ENCODE results near the gene EFHC1. TPM values are rescaled to one million over a fixed set of nuclear protein-coding genes. Genes with fewer than 3 reads are reported as not detected.

Gene EFHC1
- total RNA-seq, 1 experiment from 2014 or later, result 12.4 TPM

DNA sequence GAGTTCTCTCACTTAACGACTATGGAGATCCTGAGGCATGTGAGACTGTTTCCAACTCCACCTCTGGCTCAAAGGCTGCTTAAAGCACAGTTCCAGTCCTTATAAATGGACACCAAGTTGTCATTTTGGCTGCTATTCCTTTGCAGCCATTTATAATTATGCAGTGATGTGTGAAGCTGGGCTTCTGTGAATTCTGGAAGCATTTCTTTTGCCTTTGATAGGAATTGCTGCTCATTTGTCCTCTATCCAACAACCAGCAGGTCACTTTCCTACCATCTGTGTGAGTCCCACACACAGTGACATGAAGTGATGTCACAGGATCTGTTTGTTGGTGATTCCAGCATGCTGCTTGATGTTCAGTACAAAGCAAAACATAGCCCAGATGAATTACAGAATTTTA is 28.5 kb upstream of the EFHC1 start:
- H3K4me3 ChIP-seq (replicated peaks in 1 of 2; ENCODE audit: low read depth in 1 of 2, low read length in 2 of 2), result no peak overlapping the region
- intact Hi-C loops (cut with micrococcal nuclease), result no loop called here
- ChIA-PET RAD21 (ENCODE audit: low non-redundant PET in 1 of 2, low total read pairs in 2 of 2, uncharacterized antibody in 2 of 2, unreplicated experiment in 2 of 2) (no interaction called here), POLR2A (no interaction called here), CTCF (interaction anchor here (1.4 kb wide), 1 partner anchor 10 kb away, joined by 3 read pairs; no protein-coding TSS in a partner anchor)
- H3K79me2 ChIP-seq (ENCODE audit: insufficient read depth, low read length), result no peaks in the 10 kb centered on the region
- no peak overlapping the region for H3K27ac ChIP-seq (ENCODE audit: low read depth, low read length)
- H3K27me3 ChIP-seq (ENCODE audit: insufficient read depth, low read length), result no peaks in the 10 kb centered on the region
- TF ChIP-seq EZH2phosphoT487 (IDR thresholded peaks at IDR 0.05; ENCODE audit: borderline replicate concordance), result no peak
- no peak for TF ChIP-seq ATF3 (IDR thresholded peaks at IDR 0.05)
- no peak for TF ChIP-seq JUND (IDR thresholded peaks at IDR 0.05)
- TF ChIP-seq CEBPB (IDR thresholded peaks at IDR 0.05; ENCODE audit: low read depth), result no peak
- TF ChIP-seq, protein P1, sequence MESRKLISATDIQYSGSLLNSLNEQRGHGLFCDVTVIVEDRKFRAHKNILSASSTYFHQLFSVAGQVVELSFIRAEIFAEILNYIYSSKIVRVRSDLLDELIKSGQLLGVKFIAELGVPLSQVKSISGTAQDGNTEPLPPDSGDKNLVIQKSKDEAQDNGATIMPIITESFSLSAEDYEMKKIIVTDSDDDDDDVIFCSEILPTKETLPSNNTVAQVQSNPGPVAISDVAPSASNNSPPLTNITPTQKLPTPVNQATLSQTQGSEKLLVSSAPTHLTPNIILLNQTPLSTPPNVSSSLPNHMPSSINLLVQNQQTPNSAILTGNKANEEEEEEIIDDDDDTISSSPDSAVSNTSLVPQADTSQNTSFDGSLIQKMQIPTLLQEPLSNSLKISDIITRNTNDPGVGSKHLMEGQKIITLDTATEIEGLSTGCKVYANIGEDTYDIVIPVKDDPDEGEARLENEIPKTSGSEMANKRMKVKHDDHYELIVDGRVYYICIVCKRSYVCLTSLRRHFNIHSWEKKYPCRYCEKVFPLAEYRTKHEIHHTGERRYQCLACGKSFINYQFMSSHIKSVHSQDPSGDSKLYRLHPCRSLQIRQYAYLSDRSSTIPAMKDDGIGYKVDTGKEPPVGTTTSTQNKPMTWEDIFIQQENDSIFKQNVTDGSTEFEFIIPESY (IDR thresholded peaks at IDR 0.05; ENCODE audit: extremely low read depth, insufficient replicate concordance, low read length), result no peak
- TF ChIP-seq, protein P2, sequence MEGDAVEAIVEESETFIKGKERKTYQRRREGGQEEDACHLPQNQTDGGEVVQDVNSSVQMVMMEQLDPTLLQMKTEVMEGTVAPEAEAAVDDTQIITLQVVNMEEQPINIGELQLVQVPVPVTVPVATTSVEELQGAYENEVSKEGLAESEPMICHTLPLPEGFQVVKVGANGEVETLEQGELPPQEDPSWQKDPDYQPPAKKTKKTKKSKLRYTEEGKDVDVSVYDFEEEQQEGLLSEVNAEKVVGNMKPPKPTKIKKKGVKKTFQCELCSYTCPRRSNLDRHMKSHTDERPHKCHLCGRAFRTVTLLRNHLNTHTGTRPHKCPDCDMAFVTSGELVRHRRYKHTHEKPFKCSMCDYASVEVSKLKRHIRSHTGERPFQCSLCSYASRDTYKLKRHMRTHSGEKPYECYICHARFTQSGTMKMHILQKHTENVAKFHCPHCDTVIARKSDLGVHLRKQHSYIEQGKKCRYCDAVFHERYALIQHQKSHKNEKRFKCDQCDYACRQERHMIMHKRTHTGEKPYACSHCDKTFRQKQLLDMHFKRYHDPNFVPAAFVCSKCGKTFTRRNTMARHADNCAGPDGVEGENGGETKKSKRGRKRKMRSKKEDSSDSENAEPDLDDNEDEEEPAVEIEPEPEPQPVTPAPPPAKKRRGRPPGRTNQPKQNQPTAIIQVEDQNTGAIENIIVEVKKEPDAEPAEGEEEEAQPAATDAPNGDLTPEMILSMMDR (IDR thresholded peaks at IDR 0.05 in 2 of 3, conservative IDR thresholded peaks at IDR 0.05 in 1 of 3; ENCODE audit: borderline replicate concordance in 1 of 3, insufficient read depth in 1 of 3, low read depth in 2 of 3, low read length in 2 of 3), result no peak
- TF ChIP-seq ZNF274 (IDR thresholded peaks at IDR 0.05; ENCODE audit: low read depth, low read length), result no peak
- no peak for TF ChIP-seq EZH2 (IDR thresholded peaks at IDR 0.05)
- TF ChIP-seq POLR2AphosphoS5 (IDR thresholded peaks at IDR 0.05; ENCODE audit: low read depth, low read length), result no peak
- TF ChIP-seq SIN3A (IDR thresholded peaks at IDR 0.05; ENCODE audit: low read depth), result no peak
- TF ChIP-seq TCF7L2 (IDR thresholded peaks at IDR 0.05; ENCODE audit: borderline replicate concordance, extremely low read depth, insufficient read depth, insufficient read length), result no peak
- no peak for TF ChIP-seq RAD21 (IDR thresholded peaks at IDR 0.05; ENCODE audit: low read depth)
- TF ChIP-seq ZFX (IDR thresholded peaks at IDR 0.05), result no peak
- TF ChIP-seq YY1 (IDR thresholded peaks at IDR 0.05; ENCODE audit: extremely low read depth, insufficient replicate concordance, low read depth, low read length), result no peak
- TF ChIP-seq SP1 (IDR thresholded peaks at IDR 0.05; ENCODE audit: low read depth), result no peak
- no peak for TF ChIP-seq FOSL1 (IDR thresholded peaks at IDR 0.05; ENCODE audit: low read depth)
- no peak for TF ChIP-seq MAX (IDR thresholded peaks at IDR 0.05)
- DNase-seq (ENCODE audit: low read depth, low spot score), result no peak
- no TSS peak for BruUV-seq (replicated peaks)
- no peak overlapping the region for H3K9ac ChIP-seq (ENCODE audit: low read length)
- H3K4me1 ChIP-seq (ENCODE audit: control insufficient read depth in 1 of 2, insufficient read depth in 2 of 2, low read length in 2 of 2), result peaks cover 25 to 36% of the 10 kb centered on the region in 2 experiments
- ATAC-seq, result no peak
- H2AFZ ChIP-seq (ENCODE audit: low read depth, low read length, poor library complexity, severe bottlenecking), result no peak overlapping the region
- H4K20me1 ChIP-seq (ENCODE audit: insufficient read depth), result no peaks in the 10 kb centered on the region
- no peak overlapping the region for H3K4me2 ChIP-seq (ENCODE audit: low read length)
- peaks cover 0 to 9% of the 10 kb centered on the region in 2 experiments; a peak in 1 of 4 replicates for H3K9me3 ChIP-seq (ENCODE audit: control insufficient read depth in 1 of 2, insufficient read depth in 1 of 2, low read depth in 1 of 2, low read length in 2 of 2)
- H3K36me3 ChIP-seq (ENCODE audit: control insufficient read depth in 1 of 2, insufficient read depth in 2 of 2, low read length in 2 of 2), result no peaks in the 10 kb centered on the region
- no peaks in the 10 kb centered on the region for H3K9me2 ChIP-seq (ENCODE audit: insufficient read depth)

All from HCT116 (cell line).